Activated CD8-positive, alpha-beta T cell treated with anti-CD3 and anti-CD28 coated beads, Interleukin-2, amount 10 ng/mL, durations not matched to agents 7 days and 5 days (primary cell): ENCODE measurements around the gene PARK7. TPM values are rescaled to one million over a fixed set of nuclear protein-coding genes. Genes with fewer than 3 reads are reported as not detected.

Source experiments
- ATAC-seq: fragments of 150-1000 bp; cut with Tn5 transposase; one replicate; pipeline ENCODE4 v1.10.0; 2021; ENCODE audit warnings: moderate library complexity
- CTCF ChIA-PET: fragments of 350-600 bp; sonication (Branson Sonifier 250); formaldehyde crosslinking; loops from one replicate; lab custom pipeline; 2021; ENCODE audit warnings: antibody characterized with exemption; lab: Charles Lee
- POLR2A ChIA-PET: fragments of 350-600 bp; sonication (Branson Sonifier 250); formaldehyde crosslinking; loops from one replicate; lab custom pipeline; 2021; ENCODE audit warnings: antibody characterized with exemption; lab: Charles Lee
- DNase-seq: peaks from one replicate; pipeline ENCODE4 v3.0.0-alpha.2; 2020
- H3K27ac Mint-ChIP-seq: one replicate; pipeline ENCODE4 v1.8.0; 2021; ENCODE audit warnings: mild to moderate bottlenecking, mixed read lengths
- H3K27me3 Mint-ChIP-seq: one replicate; pipeline ENCODE4 v1.8.0; 2021; ENCODE audit warnings: low read depth, mixed read lengths
- H3K36me3 Mint-ChIP-seq: one replicate; pipeline ENCODE4 v1.8.0; 2021; ENCODE audit warnings: low read depth, mixed read lengths
- H3K4me1 Mint-ChIP-seq: one replicate; pipeline ENCODE4 v1.8.0; 2021; ENCODE audit warnings: low read depth, mixed read lengths
- H3K4me3 Mint-ChIP-seq: one replicate; pipeline ENCODE4 v1.8.0; 2021; ENCODE audit warnings: mild to moderate bottlenecking, mixed read lengths
- H3K9me3 Mint-ChIP-seq: one replicate; pipeline ENCODE4 v1.8.0; 2022; ENCODE audit warnings: mixed read lengths; ENCODE audit not compliant: insufficient read depth
- total RNA-seq, 2 experiments: library from RNA; stranded (reverse); gene quantifications; one replicate each; pipeline ENCODE4 v1.2.3, GENCODE V29; 2021

Gene PARK7
- total RNA-seq, 2 experiments from 2014 or later, result 296 to 302 TPM

DNA sequence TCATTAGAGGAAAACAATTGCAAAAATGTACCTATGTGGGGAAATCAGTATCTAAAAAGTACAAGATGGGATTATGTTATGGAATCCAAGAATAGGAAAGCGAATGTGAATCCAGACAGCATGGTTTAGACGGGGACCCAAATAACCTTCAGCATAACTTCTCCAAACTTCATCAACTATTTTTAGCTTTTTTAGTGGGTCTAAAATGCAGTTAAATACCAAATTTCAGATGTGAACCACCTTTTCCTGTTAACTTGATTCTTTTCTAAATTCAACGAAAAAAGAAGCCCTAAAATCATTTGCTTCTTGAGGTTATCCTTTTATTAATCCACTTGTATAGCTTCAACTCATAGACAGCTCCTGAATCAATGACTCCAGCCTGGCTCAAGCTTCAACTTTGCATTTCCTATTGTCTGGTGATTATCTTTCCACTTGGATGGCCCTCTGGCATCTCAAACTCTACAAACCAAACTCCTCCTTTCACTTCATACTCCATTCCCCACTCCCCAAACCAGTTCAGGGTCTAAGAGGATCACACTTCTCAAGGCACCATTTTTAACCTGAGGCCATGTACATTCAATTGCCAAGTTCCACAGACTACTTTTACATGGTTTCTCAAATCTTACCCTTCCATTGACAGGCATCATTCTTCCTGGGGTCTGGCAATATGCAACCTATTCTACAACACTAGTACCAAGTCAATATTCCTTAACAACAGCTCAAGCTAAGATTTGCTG, 57.1 kb downstream of the PARK7 start:
- DNase-seq, result no peak
- H3K27ac Mint-ChIP-seq, result no peak overlapping the region
- POLR2A ChIA-PET, result no interaction called here

DNA sequence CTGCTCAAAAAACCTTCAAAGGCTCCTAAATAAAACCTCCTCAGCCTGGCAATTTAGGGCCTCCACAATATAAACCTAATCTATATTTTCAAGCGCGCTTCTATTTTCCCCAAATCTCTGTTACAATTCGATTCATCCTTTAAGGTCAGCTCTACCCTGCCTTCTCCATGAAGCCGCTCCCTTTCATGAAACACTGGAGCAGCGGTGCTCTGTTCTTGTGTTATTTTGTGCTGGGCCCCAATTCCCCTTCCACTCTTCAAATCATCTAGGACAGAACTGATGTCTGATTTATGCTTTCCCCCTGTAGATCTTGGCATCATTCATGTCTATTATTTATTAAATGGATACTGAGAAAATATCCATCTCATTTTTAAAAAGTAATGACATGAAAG, 57.7 kb downstream of the PARK7 start:
- POLR2A ChIA-PET, result no interaction called here
- peaks cover 46% of the 10 kb centered on the region for H3K27me3 Mint-ChIP-seq
- no peak for DNase-seq

More for the DNA sequence above, 57.1 kb downstream of the PARK7 start:
- CTCF ChIA-PET, result interaction anchor here (1.0 to 10.2 kb wide), 6 partner anchors 13 to 331 kb away, joined by 3 to 95 read pairs (median 6); no protein-coding TSS in a partner anchor
- Mint-ChIP-seq H3K27me3 (peaks cover 40% of the 10 kb centered on the region), H3K4me3 (no peak overlapping the region), H3K36me3 (no peaks in the 10 kb centered on the region), H3K4me1 (no peaks in the 10 kb centered on the region), H3K9me3 (no peaks in the 10 kb centered on the region)
- ATAC-seq, result no peak

DNA sequence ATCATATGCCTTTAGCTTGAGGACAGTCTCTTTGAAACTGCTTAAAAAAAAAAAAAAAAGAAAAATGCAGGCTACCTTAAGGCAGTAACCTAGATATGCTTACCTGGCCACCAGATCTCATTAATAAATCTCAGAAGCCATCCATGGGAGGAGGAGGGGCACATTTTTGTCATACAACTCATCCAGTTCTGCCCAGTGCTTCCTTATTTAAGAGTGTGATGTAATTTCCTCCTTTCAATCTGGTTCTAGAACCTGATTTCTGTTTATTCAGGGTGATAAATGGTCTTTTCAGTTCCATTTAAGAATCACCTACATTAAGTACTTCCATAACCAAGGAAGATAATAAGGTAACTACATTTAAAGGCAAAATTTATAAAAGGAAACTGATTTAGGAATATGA, 58.5 kb downstream of the PARK7 start:
- peaks cover under 1% of the 10 kb centered on the region for H3K4me1 Mint-ChIP-seq
- no peaks in the 10 kb centered on the region for H3K36me3 Mint-ChIP-seq
- POLR2A ChIA-PET, result no interaction called here
- H3K9me3 Mint-ChIP-seq, result no peaks in the 10 kb centered on the region
- peaks cover 50% of the 10 kb centered on the region for H3K27me3 Mint-ChIP-seq
- DNase-seq, result no peak
- H3K4me3 Mint-ChIP-seq, result no peak overlapping the region
- H3K27ac Mint-ChIP-seq, result no peak overlapping the region
- ATAC-seq, result no peak
- CTCF ChIA-PET, result interaction anchor here (1.0 to 10.2 kb wide), 5 partner anchors 12 to 330 kb away, joined by 3 to 95 read pairs (median 5); no protein-coding TSS in a partner anchor

More for the DNA sequence above, 57.7 kb downstream of the PARK7 start:
- Mint-ChIP-seq H3K36me3 (no peaks in the 10 kb centered on the region), H3K4me1 (no peaks in the 10 kb centered on the region), H3K4me3 (no peak overlapping the region), H3K27ac (no peak overlapping the region), H3K9me3 (no peaks in the 10 kb centered on the region)
- no peak for ATAC-seq
- CTCF ChIA-PET, result interaction anchor here (1.0 to 10.2 kb wide), 4 partner anchors 12 to 330 kb away, joined by 3 to 95 read pairs (median 12); no protein-coding TSS in a partner anchor

DNA sequence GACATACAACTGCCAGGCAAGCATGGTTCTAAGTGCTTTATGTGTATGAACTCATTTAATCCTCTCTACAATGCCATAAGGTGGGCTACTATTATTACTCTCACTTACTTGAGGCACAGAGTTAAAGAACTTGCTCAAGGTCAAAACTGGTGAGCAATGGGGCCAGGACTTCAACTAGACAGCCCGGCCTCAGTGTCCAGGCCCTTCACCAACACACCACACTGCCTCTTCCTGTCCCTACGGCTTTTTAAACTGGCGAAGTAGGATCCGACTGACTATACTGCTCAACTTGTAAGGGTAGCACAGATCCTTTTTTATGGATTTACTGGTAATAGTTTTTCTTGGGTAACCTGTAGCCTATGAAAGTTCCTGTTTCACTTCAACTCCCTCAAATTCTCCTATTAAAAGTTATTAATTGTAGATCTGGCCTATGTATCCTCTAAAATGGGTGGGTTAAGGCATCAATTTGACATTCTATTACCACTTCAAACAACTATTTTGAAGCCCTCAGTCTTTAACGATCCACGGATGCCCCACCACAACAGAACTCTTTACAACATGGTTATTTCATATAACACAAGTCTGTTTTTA, 60.3 kb downstream of the PARK7 start:
- H3K27me3 Mint-ChIP-seq, result peaks cover 53% of the 10 kb centered on the region
- CTCF ChIA-PET, result interaction anchor here (10.2 kb wide), 1 partner anchor 293 kb away, joined by 95 read pairs; no protein-coding TSS in a partner anchor

DNA sequence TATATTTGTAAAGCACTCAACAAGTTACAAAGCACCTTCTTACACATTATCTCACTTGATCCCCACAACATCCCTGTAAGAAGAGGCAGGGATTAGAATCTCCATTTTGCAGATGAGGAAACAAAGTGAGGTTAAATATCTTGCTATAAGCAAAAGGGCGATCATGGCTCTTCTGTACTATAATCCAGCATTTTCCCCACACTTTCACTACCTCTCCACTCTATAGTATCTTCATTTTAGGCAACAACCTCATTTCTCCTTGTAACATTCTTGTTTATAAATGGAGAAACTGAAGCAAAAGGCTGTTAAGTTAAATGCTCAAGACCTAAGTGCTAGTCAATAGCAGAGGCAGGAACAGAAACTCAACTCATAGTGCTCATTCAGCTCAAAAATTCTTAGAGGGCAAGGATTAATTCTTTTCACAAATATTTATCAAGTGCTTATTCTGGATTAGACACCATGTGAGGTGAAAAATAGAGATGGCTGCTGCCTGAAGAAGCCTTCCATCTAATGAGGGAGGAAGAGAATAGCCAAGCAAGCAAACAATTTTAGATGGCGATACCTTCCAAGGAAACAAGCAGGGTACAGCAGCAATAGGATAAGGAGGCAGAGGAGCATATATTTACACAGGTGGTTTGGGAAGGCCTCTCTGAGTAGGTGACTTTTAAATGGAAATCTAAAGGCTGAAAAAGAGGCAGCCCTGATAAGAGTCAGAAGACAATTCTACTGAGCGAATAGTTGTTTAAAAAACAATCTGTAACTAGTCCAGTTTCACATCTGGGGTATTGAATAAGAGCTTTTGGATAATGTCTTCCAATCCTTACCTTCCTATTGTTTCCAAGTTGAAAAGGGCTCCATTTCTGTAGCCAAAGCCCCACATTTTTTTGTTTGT, 61.1 kb downstream of the PARK7 start:
- ChIA-PET POLR2A (no interaction called here), CTCF (interaction anchor here (1.5 kb wide), 1 partner anchor 40 kb away, joined by 5 read pairs; no protein-coding TSS in a partner anchor)
- DNase-seq (no peak), ATAC-seq (no peak)
- H3K4me3 Mint-ChIP-seq, result no peak overlapping the region
- no peaks in the 10 kb centered on the region for H3K36me3 Mint-ChIP-seq
- peaks cover 57% of the 10 kb centered on the region for H3K27me3 Mint-ChIP-seq
- H3K9me3 Mint-ChIP-seq, result no peaks in the 10 kb centered on the region
- H3K4me1 Mint-ChIP-seq, result peaks cover 10% of the 10 kb centered on the region
- H3K27ac Mint-ChIP-seq, result no peak overlapping the region

More for the DNA sequence above, 60.3 kb downstream of the PARK7 start:
- DNase-seq, result no peak
- H3K9me3 Mint-ChIP-seq, result no peaks in the 10 kb centered on the region
- no peak overlapping the region for H3K4me3 Mint-ChIP-seq
- ATAC-seq, result no peak
- peaks cover 10% of the 10 kb centered on the region for H3K4me1 Mint-ChIP-seq
- H3K27ac Mint-ChIP-seq, result no peak overlapping the region
- H3K36me3 Mint-ChIP-seq, result no peaks in the 10 kb centered on the region
- POLR2A ChIA-PET, result no interaction called here

DNA sequence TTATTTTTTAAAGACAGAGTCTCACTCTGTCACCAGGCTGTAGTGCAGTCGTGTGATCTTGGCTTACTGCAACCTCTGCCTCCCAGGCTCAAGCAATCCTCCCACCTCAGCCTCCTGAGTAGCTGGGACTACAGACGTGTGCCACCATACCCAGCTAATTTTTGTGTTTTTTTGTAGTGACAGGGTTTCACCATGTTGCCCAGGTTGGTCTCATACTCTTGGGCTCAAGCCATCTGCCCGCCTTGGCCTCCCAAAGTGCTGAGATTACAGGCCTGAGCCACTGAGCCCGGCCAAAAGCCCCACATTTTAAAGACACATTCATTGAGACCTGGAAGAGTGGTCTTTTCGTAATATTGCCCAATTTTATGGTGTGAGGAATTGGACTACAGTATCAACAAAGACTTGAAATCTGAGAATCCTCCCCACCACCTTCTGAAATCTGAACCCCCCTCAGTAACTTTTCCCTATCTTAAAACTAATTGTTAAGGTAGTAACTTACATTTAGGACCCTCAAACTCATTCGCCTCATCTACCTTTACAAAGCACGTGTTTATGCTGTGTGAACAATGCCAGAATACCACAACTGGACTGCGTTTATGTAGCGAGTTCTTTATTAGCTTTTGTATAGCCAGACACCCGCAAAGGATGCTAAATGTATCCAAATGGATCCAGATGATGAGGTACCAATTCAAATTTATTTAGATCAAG, 61.9 kb downstream of the PARK7 start:
- ATAC-seq, result no peak
- Mint-ChIP-seq H3K4me1 (peaks cover 10% of the 10 kb centered on the region), H3K4me3 (no peak overlapping the region), H3K27ac (no peak overlapping the region), H3K27me3 (peaks cover 57% of the 10 kb centered on the region), H3K9me3 (no peaks in the 10 kb centered on the region), H3K36me3 (no peaks in the 10 kb centered on the region)
- POLR2A ChIA-PET, result no interaction called here
- CTCF ChIA-PET, result interaction anchor here (1.5 to 1.9 kb wide), 2 partner anchors 8 to 41 kb away, joined by 5 to 14 read pairs; no protein-coding TSS in a partner anchor
- DNase-seq, result no peak

DNA sequence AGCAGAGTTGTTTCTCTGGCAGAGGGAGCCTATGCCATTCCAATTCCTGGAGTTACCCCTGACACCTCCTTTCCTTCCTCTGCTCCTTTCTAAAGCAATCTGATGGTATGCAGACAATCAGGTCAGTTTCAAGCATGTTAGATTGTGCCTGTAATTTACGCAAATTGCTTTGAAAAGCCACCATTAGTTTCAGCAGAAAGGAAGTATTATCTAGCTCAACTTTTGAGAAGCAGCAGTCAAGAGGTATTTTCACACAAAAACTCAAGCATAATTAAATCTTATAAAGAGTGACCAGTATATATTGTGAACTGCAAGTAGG, 62.4 kb downstream of the PARK7 start:
- Mint-ChIP-seq H3K9me3 (no peaks in the 10 kb centered on the region), H3K36me3 (no peaks in the 10 kb centered on the region), H3K27me3 (peaks cover 54% of the 10 kb centered on the region), H3K27ac (no peak overlapping the region), H3K4me1 (peaks cover 10% of the 10 kb centered on the region), H3K4me3 (no peak overlapping the region)
- DNase-seq, result no peak
- CTCF ChIA-PET, result interaction anchor here (0.9 to 1.9 kb wide), 4 partner anchors 9 to 41 kb away, joined by 3 to 14 read pairs (median 4); no protein-coding TSS in a partner anchor
- ATAC-seq, result no peak
- POLR2A ChIA-PET, result interaction anchor here (0.5 to 1.0 kb wide), 2 partner anchors 10 to 102 kb away, joined by 3 read pairs; no protein-coding TSS in a partner anchor

DNA sequence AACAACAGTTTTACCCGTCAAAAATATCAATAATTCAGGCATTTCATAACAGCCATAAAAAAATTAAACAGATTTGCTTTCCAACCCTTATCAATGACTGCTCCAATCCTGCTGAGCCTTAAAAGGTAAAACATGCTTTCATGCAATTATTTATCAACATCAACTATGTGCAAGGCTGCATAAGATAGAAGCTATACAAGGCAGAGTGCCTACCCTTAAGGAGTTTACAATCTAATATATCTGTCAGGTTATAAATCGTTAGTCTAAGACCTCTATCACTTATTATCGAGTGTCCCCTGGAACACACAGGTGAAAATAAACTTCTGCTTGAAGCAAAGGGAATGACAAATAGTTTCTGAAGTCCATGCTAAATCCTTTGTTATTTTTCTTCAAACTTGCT, 62.8 kb downstream of the PARK7 start:
- ChIA-PET POLR2A (interaction anchor here (0.5 to 1.0 kb wide), 3 partner anchors 10 to 129 kb away, joined by 3 read pairs; no protein-coding TSS in a partner anchor), CTCF (interaction anchor here (0.9 to 1.9 kb wide), 4 partner anchors 9 to 42 kb away, joined by 3 to 14 read pairs (median 4); no protein-coding TSS in a partner anchor)
- ATAC-seq, result no peak

DNA sequence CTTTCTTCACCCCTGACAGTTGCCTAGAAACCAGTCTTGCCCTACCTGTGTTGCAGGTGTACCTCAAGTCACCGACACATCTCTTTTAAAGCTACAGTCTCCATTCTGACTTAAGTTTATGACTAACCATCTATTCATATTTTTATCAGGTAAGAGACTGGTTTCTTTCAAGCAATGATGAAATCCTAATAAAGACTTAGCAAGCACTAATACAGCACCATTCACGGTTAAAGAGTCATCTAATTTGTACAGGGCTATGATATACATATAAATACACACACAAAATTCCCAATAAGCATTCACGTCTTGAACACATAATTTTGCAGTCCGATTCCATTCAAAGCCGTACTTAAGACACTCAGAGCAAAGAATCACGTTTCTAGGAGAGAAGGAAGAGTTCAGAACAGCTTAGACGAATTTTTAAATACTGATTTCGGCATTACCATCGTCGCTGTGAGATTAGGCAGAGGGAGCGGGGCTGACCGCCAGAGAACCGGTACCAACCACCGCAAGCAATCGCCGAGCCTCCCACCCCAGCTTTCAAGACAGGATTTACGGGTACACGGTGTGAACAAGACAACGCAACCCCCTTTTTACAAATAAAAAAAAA, 63.7 kb downstream of the PARK7 start:
- ATAC-seq (no peak), DNase-seq (no peak)
- Mint-ChIP-seq H3K27ac (no peak overlapping the region), H3K27me3 (peaks cover 53% of the 10 kb centered on the region), H3K4me1 (peaks cover 10% of the 10 kb centered on the region), H3K4me3 (peak overlapping the region; percentile 65), H3K9me3 (no peaks in the 10 kb centered on the region), H3K36me3 (no peaks in the 10 kb centered on the region)
- ChIA-PET CTCF (interaction anchor here (1.1 to 1.9 kb wide), 2 partner anchors 10 to 11 kb away, joined by 3 to 14 read pairs; no protein-coding TSS in a partner anchor), POLR2A (interaction anchor here (0.6 to 1.0 kb wide), 2 partner anchors 11 to 128 kb away, joined by 3 read pairs; no protein-coding TSS in a partner anchor)

More for the DNA sequence above, 62.8 kb downstream of the PARK7 start:
- H3K27ac Mint-ChIP-seq, result no peak overlapping the region
- H3K27me3 Mint-ChIP-seq, result peaks cover 53% of the 10 kb centered on the region
- peaks cover 10% of the 10 kb centered on the region for H3K4me1 Mint-ChIP-seq
- H3K4me3 Mint-ChIP-seq, result no peak overlapping the region
- DNase-seq, result no peak
- no peaks in the 10 kb centered on the region for H3K36me3 Mint-ChIP-seq
- no peaks in the 10 kb centered on the region for H3K9me3 Mint-ChIP-seq

DNA sequence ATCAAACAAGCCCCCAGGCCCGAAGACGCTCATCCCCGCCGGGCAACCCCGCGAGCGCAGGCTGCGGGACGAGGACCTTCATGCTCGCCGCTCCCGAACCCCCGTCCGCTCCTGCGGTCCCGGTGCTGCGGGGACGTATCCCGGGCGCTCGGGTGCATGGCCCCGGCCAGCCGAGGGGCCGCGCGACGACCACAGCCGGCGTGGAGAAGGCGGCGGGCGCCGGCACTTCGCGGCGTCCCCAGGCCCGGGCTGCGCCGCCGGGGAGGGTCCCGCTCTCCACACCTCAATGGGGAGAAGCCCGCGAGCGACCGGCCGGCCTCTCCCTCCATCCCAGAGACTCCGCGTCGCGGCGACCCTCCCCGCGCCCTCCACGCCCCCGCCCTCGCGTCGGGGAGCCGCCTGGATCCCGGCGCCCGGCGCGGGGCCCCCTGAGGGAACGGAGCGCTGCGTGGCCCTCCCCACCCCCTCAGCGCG, 64.2 kb downstream of the PARK7 start:
- ATAC-seq (peak; percentile 35), DNase-seq (no peak)
- peaks cover 53% of the 10 kb centered on the region for H3K27me3 Mint-ChIP-seq
- peaks cover 10% of the 10 kb centered on the region for H3K4me1 Mint-ChIP-seq
- no peak overlapping the region for H3K27ac Mint-ChIP-seq
- no peaks in the 10 kb centered on the region for H3K36me3 Mint-ChIP-seq
- H3K9me3 Mint-ChIP-seq, result no peaks in the 10 kb centered on the region
- CTCF ChIA-PET, result interaction anchor here (0.6 kb wide), 1 partner anchor 11 kb away, joined by 3 read pairs; no protein-coding TSS in a partner anchor
- peak overlapping the region; percentile 65 for H3K4me3 Mint-ChIP-seq
- POLR2A ChIA-PET, result no interaction called here
